Measurements from ENCODE around the gene BMPR1B.

BMPR1B gene

DNA sequence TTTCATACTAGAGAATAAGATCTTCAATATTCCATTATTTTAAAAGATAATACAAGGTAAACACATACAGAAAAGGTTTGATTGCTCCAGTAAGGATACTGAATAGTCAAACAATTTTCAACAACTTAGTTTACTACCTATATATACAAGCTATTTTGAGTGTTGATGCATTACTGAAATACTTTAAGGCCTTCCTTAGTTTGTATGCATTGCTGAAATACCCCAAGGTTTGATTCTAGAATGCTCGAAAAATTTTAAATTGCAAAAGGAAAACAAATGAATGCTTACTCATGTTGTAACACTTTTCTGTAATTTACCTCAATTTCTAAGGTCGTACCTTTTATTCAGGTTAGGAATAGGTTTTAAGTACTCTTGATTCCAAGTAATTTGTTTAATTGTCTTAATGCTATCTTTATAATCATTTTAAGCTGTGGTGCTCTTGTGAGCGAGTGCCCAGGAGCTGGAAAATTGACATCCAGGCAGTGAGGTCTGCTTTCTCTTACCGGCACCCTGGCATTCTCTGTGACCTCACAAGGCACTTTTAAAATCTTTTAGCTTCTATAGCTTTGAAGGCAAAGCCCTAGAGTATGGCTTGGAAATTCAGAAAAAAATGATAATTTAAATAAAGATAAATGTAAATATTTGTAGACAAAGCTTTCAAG, 114.0 kb downstream of the BMPR1B start:
- H3K4me3 ChIP-seq (replicated peaks; ENCODE audit: low read depth, low read length), result no peak overlapping the region
- no peak for DNase-seq (ENCODE audit: low read depth)
- TF ChIP-seq, protein P1, sequence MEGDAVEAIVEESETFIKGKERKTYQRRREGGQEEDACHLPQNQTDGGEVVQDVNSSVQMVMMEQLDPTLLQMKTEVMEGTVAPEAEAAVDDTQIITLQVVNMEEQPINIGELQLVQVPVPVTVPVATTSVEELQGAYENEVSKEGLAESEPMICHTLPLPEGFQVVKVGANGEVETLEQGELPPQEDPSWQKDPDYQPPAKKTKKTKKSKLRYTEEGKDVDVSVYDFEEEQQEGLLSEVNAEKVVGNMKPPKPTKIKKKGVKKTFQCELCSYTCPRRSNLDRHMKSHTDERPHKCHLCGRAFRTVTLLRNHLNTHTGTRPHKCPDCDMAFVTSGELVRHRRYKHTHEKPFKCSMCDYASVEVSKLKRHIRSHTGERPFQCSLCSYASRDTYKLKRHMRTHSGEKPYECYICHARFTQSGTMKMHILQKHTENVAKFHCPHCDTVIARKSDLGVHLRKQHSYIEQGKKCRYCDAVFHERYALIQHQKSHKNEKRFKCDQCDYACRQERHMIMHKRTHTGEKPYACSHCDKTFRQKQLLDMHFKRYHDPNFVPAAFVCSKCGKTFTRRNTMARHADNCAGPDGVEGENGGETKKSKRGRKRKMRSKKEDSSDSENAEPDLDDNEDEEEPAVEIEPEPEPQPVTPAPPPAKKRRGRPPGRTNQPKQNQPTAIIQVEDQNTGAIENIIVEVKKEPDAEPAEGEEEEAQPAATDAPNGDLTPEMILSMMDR (IDR thresholded peaks at IDR 0.05; ENCODE audit: low read length, missing control alignments), result no peak

DNA sequence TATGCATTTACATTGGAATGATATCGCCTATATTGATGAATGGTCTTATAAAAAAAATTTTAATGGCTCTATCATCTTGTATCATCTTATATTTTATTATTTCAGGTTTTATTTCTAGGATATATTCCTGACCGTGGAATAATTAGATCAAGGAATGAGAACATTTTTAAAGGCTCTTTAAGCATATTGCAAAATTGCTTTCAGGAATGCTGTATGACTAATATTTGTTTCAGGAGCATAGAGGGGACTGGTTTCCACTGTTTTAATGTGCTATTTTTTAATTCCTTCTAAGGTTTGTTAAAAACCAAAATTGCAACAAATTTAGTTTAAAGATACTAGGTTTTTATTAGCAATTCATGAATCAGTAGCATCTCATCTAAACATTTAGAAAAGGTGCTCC, 120.2 kb downstream of the BMPR1B start:
- TF ChIP-seq, protein P1 (IDR thresholded peaks at IDR 0.05; ENCODE audit: low read length, missing control alignments), result no peak
- DNase-seq (ENCODE audit: low read depth), result peak; percentile 49
- H3K4me3 ChIP-seq (replicated peaks; ENCODE audit: low read depth, low read length), result no peak overlapping the region

DNA sequence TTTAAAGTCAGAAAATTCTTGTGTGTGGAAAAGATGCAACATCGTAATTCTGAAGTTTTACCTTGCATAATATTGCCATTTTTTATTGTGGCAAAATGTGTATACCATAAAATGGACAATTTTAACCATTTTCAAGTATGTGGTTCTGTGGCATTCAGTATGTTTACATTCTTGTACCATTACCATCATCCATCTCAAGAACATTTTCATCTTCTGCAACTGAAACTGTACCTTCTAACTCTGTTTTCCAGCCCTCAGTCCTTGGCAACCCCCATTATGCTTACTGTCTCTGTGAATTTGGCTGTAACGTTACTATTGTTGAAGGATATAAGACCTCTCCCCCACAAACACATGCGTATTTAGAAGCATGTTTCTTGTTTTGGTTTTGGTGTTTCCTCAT, 123.2 kb downstream of the BMPR1B start:
- peak; percentile 3 for DNase-seq (ENCODE audit: low read depth)
- TF ChIP-seq, protein P1 (IDR thresholded peaks at IDR 0.05; ENCODE audit: low read length, missing control alignments), result no peak

DNA sequence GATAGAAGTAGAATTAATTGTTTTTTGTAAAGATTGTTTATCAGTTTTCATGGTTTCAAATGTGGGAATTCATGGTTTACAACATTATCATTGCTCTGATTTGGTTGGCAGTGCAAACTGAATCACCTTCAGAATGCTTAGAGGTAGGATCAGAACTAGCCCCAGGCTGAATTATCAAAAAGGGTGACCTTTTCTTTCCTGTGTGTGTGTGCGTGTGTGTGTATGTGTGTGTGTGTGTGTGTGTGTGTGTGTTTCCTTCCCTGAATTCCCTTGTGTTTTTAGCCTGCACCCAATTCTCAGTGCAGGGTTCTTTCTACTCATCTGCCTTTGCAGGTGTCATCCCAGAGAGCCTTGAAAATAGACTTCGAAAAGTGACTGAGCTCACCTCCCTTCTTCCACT, 125.0 kb downstream of the BMPR1B start:
- no peak overlapping the region for H3K4me3 ChIP-seq (replicated peaks; ENCODE audit: low read depth, low read length)
- no peak for DNase-seq (ENCODE audit: low read depth)
- TF ChIP-seq, protein P1 (IDR thresholded peaks at IDR 0.05; ENCODE audit: low read length, missing control alignments), result no peak

More for the DNA sequence above, 123.2 kb downstream of the BMPR1B start:
- H3K4me3 ChIP-seq (replicated peaks; ENCODE audit: low read depth, low read length), result no peak overlapping the region

DNA sequence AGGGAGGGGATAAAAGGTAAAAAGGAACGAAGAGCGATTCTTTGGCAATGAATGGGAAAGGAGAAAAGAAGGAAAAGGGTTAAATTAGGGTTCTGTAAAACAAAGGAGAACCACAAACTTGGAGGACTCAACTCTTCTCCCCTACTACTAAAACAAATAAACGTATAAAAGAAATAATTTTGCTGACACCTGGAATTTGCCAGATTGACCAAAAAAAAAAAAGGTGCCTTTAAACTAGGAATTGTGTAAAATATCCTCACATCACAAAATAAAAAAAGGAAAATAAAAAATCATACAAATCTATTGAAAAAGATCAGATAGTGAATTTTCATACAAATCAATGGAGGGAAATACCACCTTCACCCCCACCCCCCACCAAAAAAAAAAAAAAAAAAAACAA, 129.3 kb downstream of the BMPR1B start:
- TF ChIP-seq, protein P1 (IDR thresholded peaks at IDR 0.05; ENCODE audit: low read length, missing control alignments), result no peak
- H3K4me3 ChIP-seq (replicated peaks; ENCODE audit: low read depth, low read length), result no peak overlapping the region
- no peak for DNase-seq (ENCODE audit: low read depth)

DNA sequence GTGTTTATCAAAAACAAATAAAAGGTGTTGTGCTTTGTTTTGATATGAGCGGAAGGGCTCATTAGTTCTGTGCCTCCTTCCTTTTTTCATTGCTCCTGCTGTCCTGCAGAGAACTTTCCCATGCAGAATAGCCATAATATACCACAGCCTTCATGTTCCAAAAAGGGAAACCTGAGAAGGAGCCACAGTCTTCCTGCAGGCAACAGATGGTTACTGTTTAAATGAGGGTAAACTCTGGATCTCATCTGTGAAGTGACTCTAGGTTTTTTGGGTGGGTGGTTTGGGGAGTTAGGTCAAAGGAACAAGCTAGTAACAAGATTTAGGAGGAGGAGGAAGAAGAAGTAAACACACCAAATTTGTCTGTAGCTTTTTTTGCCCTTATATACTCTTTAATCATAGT, 131.8 kb downstream of the BMPR1B start:
- no peak for DNase-seq (ENCODE audit: low read depth)
- TF ChIP-seq, protein P1 (IDR thresholded peaks at IDR 0.05; ENCODE audit: low read length, missing control alignments), result no peak
- no peak overlapping the region for H3K4me3 ChIP-seq (replicated peaks; ENCODE audit: low read depth, low read length)

DNA sequence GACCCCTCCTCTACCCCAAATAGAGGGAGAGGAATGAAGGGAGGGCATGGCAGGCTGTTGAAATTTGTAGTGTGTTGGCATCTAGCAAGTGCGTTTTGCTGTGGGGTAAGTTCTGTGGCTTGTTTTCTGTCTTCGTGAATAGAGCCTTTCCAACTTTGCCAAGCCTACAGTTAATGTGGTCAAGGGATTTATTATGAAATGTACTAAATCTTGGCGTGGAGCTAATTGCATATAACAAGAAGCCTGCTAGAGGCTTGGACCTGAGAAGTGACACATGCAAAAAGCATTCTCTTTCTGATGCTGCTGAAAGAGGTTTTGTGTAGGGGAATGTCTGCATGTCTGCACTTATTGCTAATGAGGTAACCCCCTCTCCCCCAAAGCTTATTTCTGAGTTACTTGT, 132.2 kb downstream of the BMPR1B start:
- TF ChIP-seq, protein P1 (IDR thresholded peaks at IDR 0.05; ENCODE audit: low read length, missing control alignments), result no peak
- H3K4me3 ChIP-seq (replicated peaks; ENCODE audit: low read depth, low read length), result no peak overlapping the region
- peak; percentile 54 for DNase-seq (ENCODE audit: low read depth)
